Lung (tissue), 12 donors: ENCODE results near the gene STUM. TPM values are rescaled to one million over a fixed set of nuclear protein-coding genes. Genes with fewer than 3 reads are reported as not detected.

Source experiments
- ATAC-seq: fragments of 200-7000 bp; cut with Tn5 transposase; one replicate; pipeline ENCODE4 v1.9.1; 2020; ENCODE audit warnings: moderate number of reproducible peaks; ENCODE audit not compliant: insufficient read depth, low FRiP score
- DNase-seq, 3 donors: peaks; one replicate each; pipeline ENCODE4 v3.0.0-alpha.2; 2013 to 2017
- H3K27ac ChIP-seq, 2 donors: one replicate each; pipeline ENCODE4 v1.5.1; 2013; ENCODE audit warnings: mild to moderate bottlenecking in 2 of 2, moderate library complexity in 2 of 2, control low read depth in 1 of 2, inconsistent platforms in 1 of 2, low read depth in 1 of 2, low read length in 1 of 2
- H3K27me3 ChIP-seq, 3 donors: one replicate each; pipeline ENCODE4 v1.5.1; 2013; ENCODE audit warnings: low read length in 2 of 3; ENCODE audit not compliant: control insufficient read depth in 3 of 3, insufficient read depth in 3 of 3
- H3K36me3 ChIP-seq, 4 donors: one replicate each; pipeline ENCODE4 v1.5.1; 2013; ENCODE audit warnings: low read length in 4 of 4, mild to moderate bottlenecking in 1 of 4, moderate library complexity in 1 of 4; ENCODE audit not compliant: control insufficient read depth in 4 of 4, insufficient read depth in 4 of 4
- H3K4me1 ChIP-seq, 5 donors: one replicate each; pipeline ENCODE4 v1.5.1; 2013; ENCODE audit warnings: low read length in 5 of 5, mild to moderate bottlenecking in 2 of 5, moderate library complexity in 1 of 5; ENCODE audit not compliant: control insufficient read depth in 5 of 5, insufficient read depth in 5 of 5
- H3K4me3 ChIP-seq: one replicate; pipeline ENCODE4 v1.5.1; 2013; ENCODE audit warnings: mild to moderate bottlenecking, control low read depth, moderate library complexity
- H3K9ac ChIP-seq, 2 donors: one replicate each; pipeline ENCODE4 v1.5.1; 2013; ENCODE audit warnings: low read length in 2 of 2, control low read depth in 1 of 2; ENCODE audit not compliant: insufficient read depth in 1 of 2
- H3K9me3 ChIP-seq, 4 donors: one replicate each; pipeline ENCODE4 v1.5.1; 2013; ENCODE audit warnings: low read length in 3 of 4, mild to moderate bottlenecking in 1 of 4, moderate library complexity in 1 of 4; ENCODE audit not compliant: control insufficient read depth in 4 of 4, insufficient read depth in 3 of 4
- CTCF ChIP-seq: IDR thresholded peaks from 2 replicates; pipeline ENCODE4 v1.5.1; 2012; ENCODE audit warnings: mild to moderate bottlenecking; ENCODE audit errors: control extremely low read depth, extremely low read depth
- WGBS, 2 donors: extraction: QIAGEN DNeasy Blood & Tissue Kit; methylation state at CpG; one replicate each; pipeline ENCODE4 v1.1.7; 2013; 5-methylcytosine and 5-hydroxymethylcytosine counted together
- polyA plus RNA-seq, 2 donors: library from polyadenylated mRNA; stranded (reverse); fragments of 200-250 nt; gene quantifications; one replicate each; pipeline ENCODE4 v1.2.1, GENCODE V29; 2013
- total RNA-seq, 2 donors: library from RNA; depleted of rRNA in 1 of 2; stranded (reverse); fragments of >200 nt in 1 of 2; gene quantifications; one replicate each; pipeline ENCODE4 v1.2.1, GENCODE V29; 2014 to 2021
- donor health status: control.
- donor health status: control.
- donor health status: Bipolar disorder and iron deficiency.
- donor health status: healthy.
- donor health status: DM: yes; HTN: yes; CAD: no.

Gene STUM
- total and polyA plus RNA-seq, 4 donors, result 0.09 to 0.58 (median 0.48) TPM

DNA sequence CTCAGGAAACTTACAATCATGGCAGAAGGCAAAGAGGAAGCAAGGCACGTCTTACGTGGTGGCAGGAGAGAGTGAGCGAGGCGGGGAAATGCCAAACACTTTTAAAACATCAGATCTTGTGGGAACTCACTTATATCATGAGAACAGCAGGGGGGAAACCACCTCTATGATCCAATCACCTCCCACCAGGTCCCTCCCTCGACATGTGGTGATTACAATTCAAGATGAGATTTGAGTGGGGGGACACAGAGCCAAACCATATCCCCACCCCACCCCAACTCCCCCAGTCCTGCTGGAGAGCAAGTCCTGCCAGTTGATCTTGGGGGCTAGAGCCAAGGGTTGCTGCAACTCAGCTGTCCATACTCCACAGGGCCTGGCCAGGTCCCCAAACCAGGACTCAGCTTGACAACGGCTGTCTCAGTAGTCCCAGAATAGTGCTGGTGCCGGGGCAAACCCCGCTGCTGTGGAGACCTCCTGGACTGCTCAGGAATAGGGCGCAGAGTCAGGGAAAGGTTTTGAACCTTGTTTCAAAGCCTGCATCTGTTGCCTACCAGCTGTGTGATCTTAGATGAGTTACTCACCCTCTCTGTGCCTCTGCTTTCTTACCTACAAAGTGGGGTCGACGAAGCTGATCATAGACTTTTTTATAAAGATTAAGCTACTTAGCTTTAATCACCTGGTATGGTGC, 79.5 kb downstream of the STUM start:
- no peak for TF ChIP-seq CTCF
- Histone ChIP-seq H3K4me1 (no peaks in the 10 kb centered on the region), H3K9ac (no peak overlapping the region), H3K4me3 (no peak overlapping the region), H3K27ac (no peak overlapping the region), H3K36me3 (peaks cover 0 to 6% (median 0%) of the 10 kb centered on the region in 4 donors), H3K9me3 (no peaks in the 10 kb centered on the region), H3K27me3 (no peaks in the 10 kb centered on the region)
- DNase-seq (no peak), ATAC-seq (no peak)
- 81 to 85% methylated on average over 11 of the region's 11 CpGs for WGBS, 2 donors

GRCh38 chr1:226628612-226629155, 80.1 kb downstream of the STUM start:
- Histone ChIP-seq H3K9ac (no peak overlapping the region), H3K36me3 (peaks cover 0 to 9% (median 0%) of the 10 kb centered on the region in 4 donors), H3K4me1 (no peaks in the 10 kb centered on the region), H3K27ac (no peak overlapping the region), H3K27me3 (no peaks in the 10 kb centered on the region), H3K9me3 (no peaks in the 10 kb centered on the region), H3K4me3 (no peak overlapping the region)
- WGBS, 2 donors, result 93 to 95% methylated on average over 10 of the region's 10 CpGs
- ATAC-seq (no peak), DNase-seq (peak; percentile 41 to 47 (median 44))
- TF ChIP-seq CTCF, result no peak

- H3K9ac ChIP-seq, result no peak overlapping the region
- H3K27me3 ChIP-seq, result no peaks in the 10 kb centered on the region
- no peak overlapping the region for H3K27ac ChIP-seq
- ATAC-seq (no peak), DNase-seq (no peak)
- no peak for TF ChIP-seq CTCF
- no peaks in the 10 kb centered on the region for H3K4me1 ChIP-seq
- no peak overlapping the region for H3K4me3 ChIP-seq
- 89 to 94% methylated on average over 18 of the region's 18 CpGs for WGBS, 2 donors
- H3K36me3 ChIP-seq, result peaks cover 0 to 9% (median 0%) of the 10 kb centered on the region in 4 donors
- no peaks in the 10 kb centered on the region for H3K9me3 ChIP-seq
Measured at GRCh38 chr1:226629210-226629895, 80.8 kb downstream of the STUM start.
